ENCODE data around the gene ZC3H12A. TPM values are rescaled to one million over a fixed set of nuclear protein-coding genes. Genes with fewer than 3 reads are reported as not detected.

The ZC3H12A gene
- total RNA-seq, 1 experiment from 2014 or later, result 9.4 TPM

GRCh38 chr1:37493336-37494098, 19.1 kb downstream of the ZC3H12A start:
- ChIA-PET CTCF (no interaction called here), POLR2A (interaction anchor here (0.5 to 0.6 kb wide), 3 partner anchors 15 to 159 kb away, joined by 5 to 8 read pairs (median 6); no protein-coding TSS in a partner anchor)
- intact Hi-C loops (cut with micrococcal nuclease; ENCODE audit: unreplicated experiment), result no loop called here
- DNase-seq (ENCODE audit: low read depth, low spot score) (no peak), ATAC-seq (no peak)
- Histone ChIP-seq H3K27ac (ENCODE audit: low read length) (no peak overlapping the region), H3K36me3 (ENCODE audit: control insufficient read depth, insufficient read depth, low read length) (peaks cover 2% of the 10 kb centered on the region), H3K27me3 (ENCODE audit: control insufficient read depth, insufficient read depth, low read length) (no peaks in the 10 kb centered on the region), H3K9me3 (ENCODE audit: control insufficient read depth, insufficient read depth, low read depth, low read length) (no peaks in the 10 kb centered on the region), H3K4me1 (ENCODE audit: control insufficient read depth, insufficient read depth, low read length) (peaks cover 8% of the 10 kb centered on the region; the same call in 1 of the 2 replicates), H3K4me3 (ENCODE audit: low read depth in 2 of 2, low read length in 2 of 2) (no peak overlapping the region)
- TF ChIP-seq REST (IDR thresholded peaks at IDR 0.05; ENCODE audit: insufficient read depth in 1 of 2, low read depth in 2 of 2, low read length in 1 of 2) (no peak), SIN3A (IDR thresholded peaks at IDR 0.05; ENCODE audit: borderline replicate concordance, insufficient read depth, low read depth, low read length) (no peak), POLR2AphosphoS5 (IDR thresholded peaks at IDR 0.05; ENCODE audit: low read depth, low read length) (no peak), TCF7L2 (IDR thresholded peaks at IDR 0.05; ENCODE audit: low read depth, low read length) (no peak), CTCF (IDR thresholded peaks at IDR 0.05) (no peak)
- TSS peak; percentile 28 for BruUV-seq (replicated peaks)
- in situ Hi-C loops (cut with HindIII; ENCODE audit: low pct_unique_long_range_greater_than_20kb, low sequenced_read_pairs), result no loop called here

- no peak overlapping the region for H3K4me3 ChIP-seq (ENCODE audit: low read depth in 2 of 2, low read length in 2 of 2)
- ChIA-PET POLR2A (interaction anchor here (0.7 kb wide), 1 partner anchor 233 kb away, joined by 12 read pairs; no protein-coding TSS in a partner anchor), CTCF (interaction anchor here (0.9 kb wide), 1 partner anchor 9 kb away, joined by 3 read pairs; no protein-coding TSS in a partner anchor)
- intact Hi-C loops (cut with micrococcal nuclease; ENCODE audit: unreplicated experiment), result no loop called here
- in situ Hi-C loops (cut with HindIII; ENCODE audit: low pct_unique_long_range_greater_than_20kb, low sequenced_read_pairs), result no loop called here
- H3K27me3 ChIP-seq (ENCODE audit: control insufficient read depth, insufficient read depth, low read length), result no peaks in the 10 kb centered on the region
- TSS peak; percentile 23 for BruUV-seq (replicated peaks)
- H3K27ac ChIP-seq (ENCODE audit: low read length), result no peak overlapping the region
- TF ChIP-seq SIN3A (IDR thresholded peaks at IDR 0.05; ENCODE audit: borderline replicate concordance, insufficient read depth, low read depth, low read length) (no peak), TCF7L2 (IDR thresholded peaks at IDR 0.05; ENCODE audit: low read depth, low read length) (0 out of 2 replicates have a peak, but pooled peaks have one; percentile 18), CTCF (IDR thresholded peaks at IDR 0.05) (no peak)
- H3K36me3 ChIP-seq (ENCODE audit: control insufficient read depth, insufficient read depth, low read length), result peaks cover 2% of the 10 kb centered on the region; the same call in 1 of the 2 replicates
- ATAC-seq (no peak), DNase-seq (ENCODE audit: low read depth, low spot score) (no peak)
- peaks cover 17% of the 10 kb centered on the region; the same call in 1 of the 2 replicates for H3K4me1 ChIP-seq (ENCODE audit: control insufficient read depth, insufficient read depth, low read length)
- H3K9me3 ChIP-seq (ENCODE audit: control insufficient read depth, insufficient read depth, low read depth, low read length), result no peaks in the 10 kb centered on the region
Measured at GRCh38 chr1:37495875-37496274, 21.5 kb downstream of the ZC3H12A start.

All from Panc1 (cell line).